Activated T-helper 1 cell treated with Interleukin-2 at 50 U/mL for 16 hours (primary cell): ENCODE measurements around the gene FGGY.
"Not testable (repeated sequence)": the region's sequence is repeated elsewhere in the genome, so short reads cannot be mapped to it uniquely, and the experiment has no call there.

Source experiments
- DNase-seq: peaks from one replicate; pipeline ENCODE4 v3.0.0-alpha.2; 2020; ENCODE audit warnings: low read depth

The FGGY gene

GRCh38 chr1:59511476-59512465 is 214.9 kb downstream of the FGGY start:
- no peak for DNase-seq

GRCh38 chr1:59512702-59513101 is 215.8 kb downstream of the FGGY start:
- no peak for DNase-seq

- DNase-seq: no peak
These were observed 217.4 kb downstream of the FGGY start for GRCh38 chr1:59514061-59514909.

- no peak for DNase-seq
These were observed 220.0 kb downstream of the FGGY start for GRCh38 chr1:59516881-59517280.

- no peak for DNase-seq
These were observed 223.3 kb downstream of the FGGY start for GRCh38 chr1:59520194-59520593.

GRCh38 chr1:59520827-59521418 is 224.0 kb downstream of the FGGY start:
- no peak for DNase-seq

- no peak for DNase-seq
These were observed 224.6 kb downstream of the FGGY start for GRCh38 chr1:59521456-59521855.

- DNase-seq: no peak
These were observed 226.1 kb downstream of the FGGY start for GRCh38 chr1:59522925-59523505.

GRCh38 chr1:59523745-59524450 is 227.0 kb downstream of the FGGY start:
- DNase-seq: no peak

GRCh38 chr1:59526240-59526639 is 229.3 kb downstream of the FGGY start:
- DNase-seq: no peak

GRCh38 chr1:59528471-59528870 is 231.6 kb downstream of the FGGY start:
- no peak for DNase-seq

- no peak for DNase-seq
These were observed 232.0 kb downstream of the FGGY start for GRCh38 chr1:59528900-59529299.

GRCh38 chr1:59530119-59530518 is 233.2 kb downstream of the FGGY start:
- no peak for DNase-seq

- DNase-seq: no peak
These were observed 235.2 kb downstream of the FGGY start for GRCh38 chr1:59532102-59532501.

- not testable (repeated sequence) for DNase-seq
These were observed 241.6 kb downstream of the FGGY start for GRCh38 chr1:59538476-59538875.

GRCh38 chr1:59539961-59540681 is 243.2 kb downstream of the FGGY start:
- no peak for DNase-seq

- no peak for DNase-seq
These were observed 244.3 kb downstream of the FGGY start for GRCh38 chr1:59541161-59541560.

GRCh38 chr1:59541891-59542290 is 245.0 kb downstream of the FGGY start:
- no peak for DNase-seq

GRCh38 chr1:59543211-59543668 is 246.3 kb downstream of the FGGY start:
- no peak for DNase-seq

GRCh38 chr1:59544615-59545293 is 247.9 kb downstream of the FGGY start:
- DNase-seq: no peak
